GM12865 (cell line): Measurements from ENCODE around the gene MTNR1A.

Experiments
- DNase-seq: peaks from one replicate; pipeline ENCODE4 v3.0.0; 2010; ENCODE audit warnings: low read depth
- H3K4me3 ChIP-seq: 2 replicates; pipeline ENCODE4 v1.5.1; 2011; ENCODE audit warnings: mild to moderate bottlenecking, low read depth, low read length, control low read depth
- CTCF ChIP-seq: IDR thresholded peaks from 2 replicates; pipeline ENCODE4 v1.5.1; 2011; ENCODE audit warnings: low read length, control low read depth, low read depth, inconsistent platforms; ENCODE audit not compliant: insufficient read depth; ENCODE audit errors: missing control alignments

MTNR1A gene

GRCh38 chr4:186596346-186596745 lies 41.0 kb upstream of the MTNR1A start:
- no peak overlapping the region for H3K4me3 ChIP-seq
- DNase-seq: no peak
- TF ChIP-seq CTCF: no peak

- H3K4me3 ChIP-seq: no peak overlapping the region
- no peak for DNase-seq
- no peak for TF ChIP-seq CTCF
These were observed 38.2 kb upstream of the MTNR1A start for GRCh38 chr4:186593587-186593973.

- no peak for TF ChIP-seq CTCF
- no peak overlapping the region for H3K4me3 ChIP-seq
- DNase-seq: no peak
These were observed 37.7 kb upstream of the MTNR1A start for GRCh38 chr4:186592966-186593586.

- TF ChIP-seq CTCF: no peak
- no peak for DNase-seq
These were observed 37.1 kb upstream of the MTNR1A start for GRCh38 chr4:186592445-186592844.

GRCh38 chr4:186591651-186592050 lies 36.3 kb upstream of the MTNR1A start:
- DNase-seq: no peak
- TF ChIP-seq CTCF: no peak
- no peak overlapping the region for H3K4me3 ChIP-seq

More at GRCh38 chr4:186592445-186592844, 37.1 kb upstream of the MTNR1A start:
- H3K4me3 ChIP-seq: no peak overlapping the region

- no peak for TF ChIP-seq CTCF
- no peak overlapping the region for H3K4me3 ChIP-seq
- DNase-seq: no peak
These were observed 33.1 kb upstream of the MTNR1A start for GRCh38 chr4:186588503-186588902.

GRCh38 chr4:186587416-186588018 lies 32.1 kb upstream of the MTNR1A start:
- H3K4me3 ChIP-seq: no peak overlapping the region
- DNase-seq: peak; percentile 63
- TF ChIP-seq CTCF: peak; percentile 75
